Calu3 (cell line): ENCODE results near the gene DUSP7. TPM values are rescaled to one million over a fixed set of nuclear protein-coding genes. Genes with fewer than 3 reads are reported as not detected.

Experiments used
- BruUV-seq: library from RNA; stranded (reverse); fragments of 400-500 nt; replicated peaks from 2 replicates; lab custom pipeline; 2021; lab: Mats Ljungman, UMichigan
- CTCF ChIA-PET: fragments of 300-600 bp; sonication (Branson Sonifier 250); formaldehyde crosslinking; loops from one replicate; lab custom pipeline; 2022; ENCODE audit warnings: antibody characterized with exemption; lab: Charles Lee
- DNase-seq: peaks from one replicate; pipeline ENCODE4 v3.0.0; 2022
- H3K27ac Mint-ChIP-seq: one replicate; pipeline ENCODE4 v1.8.0; 2022; ENCODE audit warnings: mixed read lengths; ENCODE audit not compliant: unreplicated experiment
- H3K27me3 Mint-ChIP-seq: one replicate; pipeline ENCODE4 v1.8.0; 2022; ENCODE audit warnings: mixed read lengths; ENCODE audit not compliant: unreplicated experiment
- H3K36me3 Mint-ChIP-seq: one replicate; pipeline ENCODE4 v1.8.0; 2022; ENCODE audit warnings: mild to moderate bottlenecking, moderate library complexity, mixed read lengths; ENCODE audit not compliant: insufficient read depth, unreplicated experiment
- H3K4me1 Mint-ChIP-seq: one replicate; pipeline ENCODE4 v1.8.0; 2022; ENCODE audit warnings: mild to moderate bottlenecking, low read depth, mixed read lengths; ENCODE audit not compliant: unreplicated experiment
- H3K4me3 Mint-ChIP-seq: one replicate; pipeline ENCODE4 v1.8.0; 2022; ENCODE audit warnings: mild to moderate bottlenecking, low read depth, moderate library complexity, mixed read lengths; ENCODE audit not compliant: unreplicated experiment
- H3K9me3 Mint-ChIP-seq: one replicate; pipeline ENCODE4 v1.8.0; 2022; ENCODE audit warnings: low read depth, mixed read lengths; ENCODE audit not compliant: unreplicated experiment
- CTCF ChIP-seq: fragments of 200-600 bp; IDR thresholded peaks from one replicate; pipeline ENCODE4 v1.8.0; 2022; ENCODE audit warnings: antibody characterized with exemption; ENCODE audit not compliant: unreplicated experiment
- intact Hi-C: fragments of 100-400 bp; cut with micrococcal nuclease; formaldehyde crosslinking; loops from one replicate; pipeline ENCODE4 v1.10.0; 2022; ENCODE audit not compliant: unreplicated experiment
- total RNA-seq: library from RNA; stranded (reverse); gene quantifications from 2 replicates; pipeline ENCODE4 v1.2.3, GENCODE V29; 2022

Gene DUSP7
- total RNA-seq, 1 experiment from 2014 or later: 7.7 TPM

GRCh38 chr3:52084954-52085680 is 28.7 kb upstream of the DUSP7 start:
- intact Hi-C loops: no loop called here
- BruUV-seq: no TSS peak
- Mint-ChIP-seq H3K4me1 (no peaks in the 10 kb centered on the region), H3K9me3 (no peaks in the 10 kb centered on the region), H3K4me3 (no peak overlapping the region), H3K36me3 (peaks cover 9% of the 10 kb centered on the region), H3K27me3 (no peaks in the 10 kb centered on the region), H3K27ac (no peak overlapping the region)
- DNase-seq: no peak
- CTCF ChIA-PET: no interaction called here
- TF ChIP-seq CTCF: no peak

GRCh38 chr3:52084216-52084945 is 28.0 kb upstream of the DUSP7 start:
- intact Hi-C loops: no loop called here
- Mint-ChIP-seq H3K27ac (no peak overlapping the region), H3K4me3 (no peak overlapping the region), H3K9me3 (no peaks in the 10 kb centered on the region), H3K4me1 (no peaks in the 10 kb centered on the region), H3K27me3 (no peaks in the 10 kb centered on the region), H3K36me3 (peaks cover 9% of the 10 kb centered on the region)
- TF ChIP-seq CTCF: no peak
- DNase-seq: no peak
- no TSS peak for BruUV-seq
- CTCF ChIA-PET: no interaction called here

- CTCF ChIA-PET: no interaction called here
- TF ChIP-seq CTCF: no peak
- H3K27ac Mint-ChIP-seq: no peak overlapping the region
These were observed 27.3 kb upstream of the DUSP7 start for GRCh38 chr3:52083556-52084087.

GRCh38 chr3:52082951-52083350 is 26.6 kb upstream of the DUSP7 start:
- intact Hi-C loops: no loop called here
- CTCF ChIA-PET: no interaction called here
- no TSS peak for BruUV-seq
- no peaks in the 10 kb centered on the region for H3K27me3 Mint-ChIP-seq
- peaks cover 9% of the 10 kb centered on the region for H3K36me3 Mint-ChIP-seq
- TF ChIP-seq CTCF: no peak
- H3K4me3 Mint-ChIP-seq: no peak overlapping the region
- no peak overlapping the region for H3K27ac Mint-ChIP-seq
- H3K4me1 Mint-ChIP-seq: no peaks in the 10 kb centered on the region
- no peak for DNase-seq
- H3K9me3 Mint-ChIP-seq: no peaks in the 10 kb centered on the region

More at GRCh38 chr3:52083556-52084087, 27.3 kb upstream of the DUSP7 start:
- peaks cover 9% of the 10 kb centered on the region for H3K36me3 Mint-ChIP-seq
- H3K9me3 Mint-ChIP-seq: no peaks in the 10 kb centered on the region
- no TSS peak for BruUV-seq
- DNase-seq: no peak
- intact Hi-C loops: no loop called here
- no peaks in the 10 kb centered on the region for H3K27me3 Mint-ChIP-seq
- H3K4me3 Mint-ChIP-seq: no peak overlapping the region
- no peaks in the 10 kb centered on the region for H3K4me1 Mint-ChIP-seq
